Measurements from ENCODE around the gene CFAP20DC.

GRCh38 chr3:58989955-58990354 is 59.9 kb downstream of the CFAP20DC start:
- TF ChIP-seq CTCF (IDR thresholded peaks at IDR 0.05; ENCODE audit: poor library complexity) (no peak), EZH2 (IDR thresholded peaks at IDR 0.05; ENCODE audit: borderline replicate concordance) (no peak)
